ENCODE results near the gene ANKRD18A. TPM values are rescaled to one million over a fixed set of nuclear protein-coding genes. Genes with fewer than 3 reads are reported as not detected.

The ANKRD18A gene
- total and polyA plus RNA-seq, 10 of the 15 experiments (the other 5 are each of a cell fraction or from before 2014, with no cell fraction given): 0.37 TPM; not detected in 9

DNA sequence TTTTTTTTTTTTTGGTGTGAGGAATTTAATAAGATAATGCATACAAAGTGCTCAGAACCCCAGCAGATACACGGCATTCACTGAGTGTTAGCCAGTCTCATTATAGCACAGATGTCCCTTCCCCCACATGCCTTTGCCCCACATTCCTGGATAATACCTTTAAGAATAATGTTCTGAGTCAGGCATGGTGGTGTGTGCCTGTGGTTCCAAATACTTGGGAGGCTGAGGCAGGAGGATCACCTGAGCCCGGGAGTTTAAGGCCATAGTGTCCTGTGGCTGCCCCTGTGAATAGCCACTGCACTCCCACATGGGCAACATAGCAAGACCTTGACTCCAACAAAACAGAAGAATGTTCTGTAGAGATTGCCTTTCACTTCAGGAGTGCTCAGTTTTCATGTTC lies 24.2 kb upstream of the ANKRD18A start (continued):
- TF ChIP-seq, protein P1, sequence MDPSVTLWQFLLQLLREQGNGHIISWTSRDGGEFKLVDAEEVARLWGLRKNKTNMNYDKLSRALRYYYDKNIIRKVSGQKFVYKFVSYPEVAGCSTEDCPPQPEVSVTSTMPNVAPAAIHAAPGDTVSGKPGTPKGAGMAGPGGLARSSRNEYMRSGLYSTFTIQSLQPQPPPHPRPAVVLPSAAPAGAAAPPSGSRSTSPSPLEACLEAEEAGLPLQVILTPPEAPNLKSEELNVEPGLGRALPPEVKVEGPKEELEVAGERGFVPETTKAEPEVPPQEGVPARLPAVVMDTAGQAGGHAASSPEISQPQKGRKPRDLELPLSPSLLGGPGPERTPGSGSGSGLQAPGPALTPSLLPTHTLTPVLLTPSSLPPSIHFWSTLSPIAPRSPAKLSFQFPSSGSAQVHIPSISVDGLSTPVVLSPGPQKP (IDR thresholded peaks at IDR 0.05; ENCODE audit: low read depth, low read length): no peak
- TF ChIP-seq CREB1 (IDR thresholded peaks at IDR 0.05; ENCODE audit: low read depth): no peak

DNA sequence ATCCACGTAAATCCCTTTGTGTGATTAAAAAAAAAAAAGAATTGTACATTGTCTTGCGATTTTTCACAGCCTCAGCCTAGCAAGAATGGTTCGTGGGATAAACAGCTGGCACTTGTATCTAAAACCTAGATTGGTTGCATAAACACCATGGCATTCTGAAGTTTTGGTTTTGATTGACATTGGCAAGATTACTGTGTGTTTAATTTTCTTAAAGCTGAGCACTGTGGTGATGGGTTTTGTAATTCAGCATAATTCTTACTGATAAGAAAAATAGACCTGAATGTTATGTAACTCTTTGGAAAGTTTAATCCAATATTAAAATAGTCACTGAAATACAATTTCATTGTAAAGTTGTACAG lies 23.4 kb upstream of the ANKRD18A start:
- ChIA-PET SMC1A (ENCODE audit: uncharacterized antibody, unreplicated experiment) (interaction anchor here (0.6 to 2.6 kb wide), 7 partner anchors 22 to 397 kb away, joined by 3 to 20 read pairs (median 4); no protein-coding TSS in a partner anchor), CTCF (interaction anchor here (1.5 to 6.8 kb wide), 3 partner anchors 9 to 63 kb away, joined by 3 to 77 read pairs (median 39); no protein-coding TSS in a partner anchor), RAD21 (ENCODE audit: unreplicated experiment) (interaction anchor here (0.6 to 5.2 kb wide), 4 partner anchors 28 to 66 kb away, joined by 3 to 44 read pairs (median 8); no protein-coding TSS in a partner anchor), POLR2A (interaction anchor here (0.8 kb wide), 1 partner anchor 11 kb away, joined by 4 read pairs; no protein-coding TSS in a partner anchor)
- intact Hi-C loops (cut with micrococcal nuclease; ENCODE audit: unreplicated experiment): loop anchor here (5.0 kb wide), 1 partner anchor 64 kb away; no protein-coding TSS in a partner anchor
- 50% methylated on average over 3 of the region's 3 CpGs for WGBS (ENCODE audit: insufficient coverage, insufficient replicate concordance, low lambda C conversion rate, missing lambda C conversion rate)
- DNase-seq (ENCODE audit: low read depth, low spot score) (no peak), FAIRE-seq (no peak), ATAC-seq (no peak)
- no TSS peak for BruUV-seq (replicated peaks)
- in situ Hi-C loops (cut with MboI): loop anchor here (10.0 kb wide), 1 partner anchor 61 kb away; no protein-coding TSS in a partner anchor
- Histone ChIP-seq H3K9ac (ENCODE audit: control insufficient read depth, insufficient read depth, low read length) (no peak overlapping the region), H3K36me3 (ENCODE audit: control insufficient read depth in 2 of 2, insufficient read depth in 2 of 2, low read length in 1 of 2) (no peaks in the 10 kb centered on the region), H3K79me2 (ENCODE audit: control insufficient read depth, insufficient read depth, low read length) (no peaks in the 10 kb centered on the region), H3K4me1 (ENCODE audit: control insufficient read depth, insufficient read depth, low read length) (no peaks in the 10 kb centered on the region), H3K27me3 (replicated peaks in 1 of 2; ENCODE audit: control insufficient read depth in 2 of 2, insufficient read depth in 2 of 2, low read length in 1 of 2) (no peaks in the 10 kb centered on the region), H3K27ac (ENCODE audit: control insufficient read depth, insufficient read depth) (no peak overlapping the region), H3K4me3 (no peak overlapping the region), H4K20me1 (ENCODE audit: control insufficient read depth, insufficient read depth) (no peaks in the 10 kb centered on the region), H3K9me3 (replicated peaks; ENCODE audit: control insufficient read depth, insufficient read depth, low read length) (no peaks in the 10 kb centered on the region), H3K4me2 (ENCODE audit: control insufficient read depth, insufficient read depth) (no peak overlapping the region), H2AFZ (ENCODE audit: control insufficient read depth, low read depth, low read length) (no peak overlapping the region)
- no peak for TF ChIP-seq ZNF24 (IDR thresholded peaks at IDR 0.05)

All from GM12878 (cell line).